ENCODE measurements around the gene TUBGCP2.

Gene TUBGCP2

GRCh38 chr10:133230387-133231195 is 78.1 kb downstream of the TUBGCP2 start:
- peak in 3 of 51 donors; percentile 13 to 20 (median 16) for DNase-seq

GRCh38 chr10:133230044-133230361 is 78.7 kb downstream of the TUBGCP2 start, which contains the start of gene UTF1:
Gene UTF1 (plus strand): TSS chr10:133230217. CDS start chr10:133230289, 72 bp downstream.
- no peak for DNase-seq

- no peak for DNase-seq
Measured at GRCh38 chr10:133229265-133230043, 79.2 kb downstream of the TUBGCP2 start.

Data from hypothalamus (tissue), 51 donors.